ENCODE data around the gene CAPN15. TPM values are rescaled to one million over a fixed set of nuclear protein-coding genes. Genes with fewer than 3 reads are reported as not detected.
"Not testable (repeated sequence)": the region's sequence is repeated elsewhere in the genome, so short reads cannot be mapped to it uniquely, and the experiment has no call there.

Gene CAPN15
- total RNA-seq, 1 donor from 2014 or later, result 57.4 TPM

DNA sequence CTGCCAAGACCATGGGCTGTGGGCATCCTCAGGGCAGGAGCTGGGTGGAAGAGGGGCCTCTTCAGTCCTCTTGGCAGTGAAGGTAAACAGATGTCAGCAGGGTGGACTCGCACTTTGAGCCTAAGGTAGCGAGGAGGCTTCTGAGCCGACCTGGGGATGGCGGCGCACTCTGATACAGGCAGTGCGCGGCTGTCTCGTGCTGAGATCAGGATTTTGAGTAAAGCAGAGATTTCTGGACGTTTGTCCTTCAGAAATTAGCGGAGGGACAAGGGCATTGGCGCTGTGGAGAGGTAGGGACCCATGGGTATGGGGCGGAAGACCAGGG, 69.2 kb downstream of the CAPN15 start:
- TF ChIP-seq, protein P1, sequence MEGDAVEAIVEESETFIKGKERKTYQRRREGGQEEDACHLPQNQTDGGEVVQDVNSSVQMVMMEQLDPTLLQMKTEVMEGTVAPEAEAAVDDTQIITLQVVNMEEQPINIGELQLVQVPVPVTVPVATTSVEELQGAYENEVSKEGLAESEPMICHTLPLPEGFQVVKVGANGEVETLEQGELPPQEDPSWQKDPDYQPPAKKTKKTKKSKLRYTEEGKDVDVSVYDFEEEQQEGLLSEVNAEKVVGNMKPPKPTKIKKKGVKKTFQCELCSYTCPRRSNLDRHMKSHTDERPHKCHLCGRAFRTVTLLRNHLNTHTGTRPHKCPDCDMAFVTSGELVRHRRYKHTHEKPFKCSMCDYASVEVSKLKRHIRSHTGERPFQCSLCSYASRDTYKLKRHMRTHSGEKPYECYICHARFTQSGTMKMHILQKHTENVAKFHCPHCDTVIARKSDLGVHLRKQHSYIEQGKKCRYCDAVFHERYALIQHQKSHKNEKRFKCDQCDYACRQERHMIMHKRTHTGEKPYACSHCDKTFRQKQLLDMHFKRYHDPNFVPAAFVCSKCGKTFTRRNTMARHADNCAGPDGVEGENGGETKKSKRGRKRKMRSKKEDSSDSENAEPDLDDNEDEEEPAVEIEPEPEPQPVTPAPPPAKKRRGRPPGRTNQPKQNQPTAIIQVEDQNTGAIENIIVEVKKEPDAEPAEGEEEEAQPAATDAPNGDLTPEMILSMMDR (IDR thresholded peaks at IDR 0.05; ENCODE audit: unreplicated experiment), result no peak
- no peaks in the 10 kb centered on the region for H3K9me3 Mint-ChIP-seq (ENCODE audit: low read depth)
- H3K36me3 Mint-ChIP-seq (ENCODE audit: insufficient read depth), result peaks cover 9% of the 10 kb centered on the region
- H3K4me3 Mint-ChIP-seq (ENCODE audit: low read depth), result no peak overlapping the region
- H3K4me1 Mint-ChIP-seq (ENCODE audit: low read depth), result peaks cover 9% of the 10 kb centered on the region
- no peak overlapping the region for H3K27ac Mint-ChIP-seq
- no peak for DNase-seq (ENCODE audit: low spot score, unreplicated experiment)
- no peaks in the 10 kb centered on the region for H3K27me3 Mint-ChIP-seq

DNA sequence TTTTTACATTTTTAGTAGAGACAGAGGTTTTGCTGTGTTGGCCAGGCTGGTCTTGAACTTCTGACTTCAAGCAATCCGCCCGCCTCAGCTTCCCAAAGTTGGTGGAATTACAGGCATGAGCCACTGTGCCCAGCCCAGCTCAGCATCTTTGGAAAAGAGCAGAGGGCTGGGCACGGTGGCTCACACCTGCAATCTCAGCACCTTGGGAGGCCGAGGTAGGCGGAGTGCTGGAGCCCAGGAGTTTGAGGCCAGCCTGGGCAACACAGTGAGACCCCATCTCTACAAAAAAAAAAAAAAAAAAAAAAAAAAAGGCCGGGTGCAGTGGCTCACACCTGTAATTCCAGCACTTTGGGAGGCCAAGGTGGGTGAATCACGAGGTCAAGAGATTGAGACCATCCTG, 70.1 kb downstream of the CAPN15 start:
- H3K36me3 Mint-ChIP-seq (ENCODE audit: insufficient read depth); H3K27me3 Mint-ChIP-seq; H3K27ac Mint-ChIP-seq; H3K4me3 Mint-ChIP-seq (ENCODE audit: low read depth); H3K9me3 Mint-ChIP-seq (ENCODE audit: low read depth); H3K4me1 Mint-ChIP-seq (ENCODE audit: low read depth); DNase-seq (ENCODE audit: low spot score, unreplicated experiment): not testable (repeated sequence)

DNA sequence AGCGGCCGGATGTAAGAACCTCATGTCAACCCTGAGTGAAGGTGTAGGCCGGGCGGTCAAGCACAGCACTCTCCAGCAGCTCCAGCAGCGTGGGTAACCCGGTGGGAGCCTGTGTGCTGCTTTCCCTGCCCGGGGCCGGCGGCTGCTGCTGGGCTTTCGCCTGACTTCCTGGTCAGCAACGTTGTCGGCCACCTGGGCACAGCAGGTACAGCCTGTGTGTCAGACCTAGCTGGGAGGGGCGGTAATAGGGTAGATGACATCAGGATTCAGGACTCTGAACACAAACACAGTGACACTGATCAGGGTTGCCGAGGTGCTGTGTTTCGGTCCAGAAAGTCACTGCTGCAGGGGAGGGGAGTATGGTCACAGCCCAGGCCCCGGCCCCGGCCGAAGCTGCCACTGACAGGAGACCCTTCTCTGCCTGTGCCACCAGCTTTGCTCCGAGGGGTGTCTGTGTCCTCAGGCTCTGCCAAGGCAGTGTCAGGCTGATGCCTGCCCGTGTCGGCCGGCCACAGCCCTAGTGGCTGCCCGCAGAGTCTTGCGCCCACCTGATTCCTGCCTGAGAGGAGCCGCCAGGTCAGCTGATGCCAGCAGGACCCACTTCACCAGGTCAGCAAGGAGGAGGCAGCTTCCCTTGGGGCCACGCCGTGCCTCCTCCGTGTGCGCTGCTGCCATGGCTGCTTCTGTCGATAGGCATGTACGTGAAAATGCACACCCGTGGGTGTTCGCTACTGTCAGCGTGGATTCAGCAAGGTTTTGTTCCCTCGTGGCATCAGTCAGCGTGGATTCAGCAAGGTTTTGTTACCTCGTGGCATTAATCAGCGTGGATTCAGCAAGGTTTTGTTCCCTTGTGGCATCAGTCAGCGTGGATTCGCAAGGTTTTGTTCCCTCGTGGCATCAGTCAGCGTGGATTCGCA, 71.6 kb downstream of the CAPN15 start:
- no peak for DNase-seq (ENCODE audit: low spot score, unreplicated experiment)
- H3K4me3 Mint-ChIP-seq (ENCODE audit: low read depth), result no peak overlapping the region
- TF ChIP-seq, protein P1 (IDR thresholded peaks at IDR 0.05; ENCODE audit: unreplicated experiment), result no peak
- H3K27me3 Mint-ChIP-seq, result no peaks in the 10 kb centered on the region
- H3K9me3 Mint-ChIP-seq (ENCODE audit: low read depth), result no peaks in the 10 kb centered on the region
- peaks cover 1% of the 10 kb centered on the region for H3K4me1 Mint-ChIP-seq (ENCODE audit: low read depth)
- H3K36me3 Mint-ChIP-seq (ENCODE audit: insufficient read depth), result peaks cover 11% of the 10 kb centered on the region
- H3K27ac Mint-ChIP-seq, result no peak overlapping the region

DNA sequence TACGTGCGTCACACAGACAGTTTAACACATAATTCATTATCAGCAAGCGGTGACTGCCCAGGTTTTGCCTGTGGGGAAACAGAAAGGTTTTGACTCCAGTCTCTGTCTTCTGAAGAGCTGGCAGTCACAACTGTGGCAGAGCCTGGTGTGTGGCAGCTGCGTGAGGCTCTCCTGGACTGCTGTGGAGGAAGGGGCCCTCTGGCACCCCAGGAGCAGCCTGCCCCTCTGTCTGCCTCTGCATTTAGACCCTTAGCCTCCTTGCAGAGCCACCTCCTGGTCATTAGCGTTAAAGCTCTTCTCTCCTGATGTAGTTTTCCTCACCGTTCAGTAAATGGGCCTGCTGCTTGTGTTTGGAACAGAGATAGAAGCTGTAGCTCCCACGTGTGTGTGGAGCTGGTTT, 73.3 kb downstream of the CAPN15 start:
- Mint-ChIP-seq H3K4me1 (ENCODE audit: low read depth) (no peaks in the 10 kb centered on the region), H3K4me3 (ENCODE audit: low read depth) (no peak overlapping the region), H3K9me3 (ENCODE audit: low read depth) (peaks cover 7% of the 10 kb centered on the region), H3K36me3 (ENCODE audit: insufficient read depth) (peaks cover 20% of the 10 kb centered on the region), H3K27me3 (no peaks in the 10 kb centered on the region), H3K27ac (no peak overlapping the region)
- TF ChIP-seq, protein P1 (IDR thresholded peaks at IDR 0.05; ENCODE audit: unreplicated experiment), result no peak
- DNase-seq (ENCODE audit: low spot score, unreplicated experiment), result no peak

DNA sequence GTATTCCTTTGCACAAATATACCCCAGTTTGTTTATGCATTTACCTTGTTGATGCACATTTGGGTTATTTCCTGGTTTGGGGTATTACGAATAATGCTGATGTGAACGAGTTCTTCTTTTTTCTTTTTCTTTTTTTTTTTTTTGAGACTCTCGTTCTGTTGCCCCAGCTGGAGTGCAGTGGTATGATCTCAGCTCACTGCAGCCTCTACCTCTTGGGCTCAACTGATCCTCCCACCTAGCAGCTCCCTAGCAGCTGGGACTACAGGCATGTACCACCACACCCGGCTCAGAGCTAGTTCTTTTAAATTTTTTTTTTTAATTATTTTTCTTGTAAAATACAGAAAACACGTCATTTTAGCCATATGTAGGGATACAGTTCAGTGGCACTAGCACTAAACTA, 76.4 kb downstream of the CAPN15 start:
- no peak overlapping the region for H3K27ac Mint-ChIP-seq
- no peaks in the 10 kb centered on the region for H3K27me3 Mint-ChIP-seq
- DNase-seq (ENCODE audit: low spot score, unreplicated experiment), result no peak
- H3K9me3 Mint-ChIP-seq (ENCODE audit: low read depth), result peaks cover 7% of the 10 kb centered on the region
- H3K4me3 Mint-ChIP-seq (ENCODE audit: low read depth), result no peak overlapping the region
- peaks cover 18% of the 10 kb centered on the region for H3K36me3 Mint-ChIP-seq (ENCODE audit: insufficient read depth)
- peaks cover 2% of the 10 kb centered on the region for H3K4me1 Mint-ChIP-seq (ENCODE audit: low read depth)
- TF ChIP-seq, protein P1 (IDR thresholded peaks at IDR 0.05; ENCODE audit: unreplicated experiment), result no peak

Small RNA genes lying within 50 kb of the gene (microRNA-seq; reads per million reads assigned to microRNA genes)
- gene MIR3176 (ENCODE audit: borderline number of aligned reads, unreplicated experiment) (3.6 reads per million), gene MIR5587 (ENCODE audit: borderline number of aligned reads, unreplicated experiment) (not detected)

Other genes starting within 250 kb of the CAPN15 start
- 6.0 and 6.5 TPM in 2 replicates for gene ARHGDIG, start 247.1 kb upstream of the CAPN15 start, total RNA-seq
- gene PDIA2, start 244.5 kb upstream of the CAPN15 start, total RNA-seq, result 3.8 TPM in 2 replicates
- 33.6 and 34.4 TPM in 2 replicates for gene AXIN1, start 175.0 kb upstream of the CAPN15 start, total RNA-seq
- 82.7 and 85.3 TPM in 2 replicates for gene MRPL28, start 157.2 kb upstream of the CAPN15 start, total RNA-seq
- 92.7 and 92.9 TPM in 2 replicates for gene PGAP6, start 145.7 kb upstream of the CAPN15 start, total RNA-seq
- 151 and 154 TPM in 2 replicates for gene NME4, start 130.5 kb upstream of the CAPN15 start, total RNA-seq
- gene DECR2, start 125.8 kb upstream of the CAPN15 start, total RNA-seq, result 39.4 and 41.3 TPM in 2 replicates
- 92.7 and 97.9 TPM in 2 replicates for gene RAB11FIP3, start 102.1 kb upstream of the CAPN15 start, total RNA-seq
- gene PRR35, start 32.7 kb downstream of the CAPN15 start, total RNA-seq, result not detected in 2 replicates
- 0.51 and 1.4 TPM in 2 replicates for gene NHLRC4, start 39.3 kb downstream of the CAPN15 start, total RNA-seq
- 109 TPM in 2 replicates for gene PIGQ, start 42.3 kb downstream of the CAPN15 start, total RNA-seq
- 29.0 and 30.6 TPM in 2 replicates for gene RAB40C, start 62.4 kb downstream of the CAPN15 start, total RNA-seq
- gene WFIKKN1, start 103.3 kb downstream of the CAPN15 start, total RNA-seq, result 37.2 and 42.8 TPM in 2 replicates
- gene METTL26, start 108.6 kb downstream of the CAPN15 start, total RNA-seq, result 59.3 and 64.0 TPM in 2 replicates
- 26.3 and 31.4 TPM in 2 replicates for gene MCRIP2, start 114.1 kb downstream of the CAPN15 start, total RNA-seq
- 109 and 117 TPM in 2 replicates for gene WDR90, start 121.7 kb downstream of the CAPN15 start, total RNA-seq
- gene RHOT2, start 140.4 kb downstream of the CAPN15 start, total RNA-seq, result 153 and 167 TPM in 2 replicates
- gene RHBDL1, start 148.0 kb downstream of the CAPN15 start, total RNA-seq, result 5.0 and 5.2 TPM in 2 replicates
- 76.8 and 87.1 TPM in 2 replicates for gene STUB1, start 152.7 kb downstream of the CAPN15 start, total RNA-seq
- gene JMJD8, start 156.6 kb downstream of the CAPN15 start, total RNA-seq, result 52.2 and 55.1 TPM in 2 replicates
- gene WDR24, start 162.7 kb downstream of the CAPN15 start, total RNA-seq, result 18.1 and 18.9 TPM in 2 replicates
- 4.3 TPM in 2 replicates for gene FBXL16, start 178.1 kb downstream of the CAPN15 start, total RNA-seq
- gene METRN, start 187.4 kb downstream of the CAPN15 start, total RNA-seq, result 98.6 and 107 TPM in 2 replicates
- 44.2 and 44.9 TPM in 2 replicates for gene ANTKMT, start 193.4 kb downstream of the CAPN15 start, total RNA-seq
- 2.5 and 3.2 TPM in 2 replicates for gene CCDC78, start 198.7 kb downstream of the CAPN15 start, total RNA-seq
- 8.1 and 9.2 TPM in 2 replicates for gene HAGHL, start 199.4 kb downstream of the CAPN15 start, total RNA-seq
- 44.0 and 46.5 TPM in 2 replicates for gene CIAO3, start 213.3 kb downstream of the CAPN15 start, total RNA-seq
- gene MSLN, start 233.0 kb downstream of the CAPN15 start, total RNA-seq, result 0.50 TPM in 1 of 2 replicates, not detected in the other

All from progenitor cell of endocrine pancreas (in vitro differentiated cells).